B cell (primary cell): ENCODE results near the gene CASP9. TPM values are rescaled to one million over a fixed set of nuclear protein-coding genes. Genes with fewer than 3 reads are reported as not detected.

Source experiments
- ATAC-seq: fragments of 200-7000 bp; cut with Tn5 transposase; one replicate; pipeline ENCODE4 v1.10.0; 2021; ENCODE audit warnings: low read depth, mild to moderate bottlenecking, moderate number of reproducible peaks, moderate library complexity
- CTCF ChIA-PET: fragments of 350-600 bp; sonication (Branson Sonifier 250); formaldehyde crosslinking; loops from one replicate; lab custom pipeline; 2021; ENCODE audit warnings: antibody characterized with exemption, inconsistent platforms; lab: Charles Lee
- POLR2A ChIA-PET: fragments of 350-600 bp; sonication (Branson Sonifier 250); formaldehyde crosslinking; loops from one replicate; lab custom pipeline; 2021; ENCODE audit warnings: antibody characterized with exemption; lab: Charles Lee
- DNase-seq: peaks from one replicate; pipeline ENCODE4 v3.0.0; 2013
- H2AFZ ChIP-seq: 2 replicates; pipeline ENCODE4 v1.6.1; 2012; ENCODE audit warnings: mild to moderate bottlenecking, low read depth, low read length; ENCODE audit not compliant: insufficient read depth, poor library complexity, severe bottlenecking
- H3K27ac ChIP-seq, 2 donors: 1 replicate in 1 of 2; 2 replicates in 1 of 2; pipeline ENCODE4 v1.5.1; 2012 to 2013; ENCODE audit warnings: low read length in 2 of 2, mild to moderate bottlenecking in 2 of 2, moderate library complexity in 1 of 2
- H3K27me3 ChIP-seq, 4 experiments: fragments of 200-600 bp in 1 of 4; sonication (generic) in 1 of 4; replicated peaks in 1 of 4; 1 replicate in 2 of 4; 2 replicates in 2 of 4; pipeline versions ENCODE4 v1.6.1 to v1.7.0; 2013 to 2016; ENCODE audit warnings: low read length in 3 of 4, mild to moderate bottlenecking in 2 of 4, mixed read lengths in 1 of 4, moderate library complexity in 1 of 4; ENCODE audit not compliant: insufficient read depth in 4 of 4, control insufficient read depth in 3 of 4; ENCODE audit errors: control extremely low read depth in 1 of 4
- H3K36me3 ChIP-seq, 2 experiments: replicated peaks in 1 of 2; 1 replicate in 1 of 2; 2 replicates in 1 of 2; pipeline versions ENCODE4 v1.6.1 to v1.7.1; 2013; ENCODE audit warnings: low read length in 1 of 2; ENCODE audit not compliant: insufficient read depth in 2 of 2, control insufficient read depth in 1 of 2; ENCODE audit errors: control extremely low read depth in 1 of 2, extremely low read depth in 1 of 2
- H3K4me1 ChIP-seq, 2 donors: fragments of 200-600 bp in 1 of 2; sonication (generic) in 1 of 2; 1 replicate in 1 of 2; 2 replicates in 1 of 2; pipeline versions ENCODE4 v1.5.1 to v1.6.1; 2013 to 2017; ENCODE audit warnings: low read length in 2 of 2; ENCODE audit not compliant: control insufficient read depth in 2 of 2, insufficient read depth in 2 of 2
- H3K4me2 ChIP-seq: replicated peaks from 2 replicates; pipeline ENCODE3; 2012; ENCODE audit warnings: mild to moderate bottlenecking, low read depth, low read length; ENCODE audit not compliant: poor library complexity, severe bottlenecking
- H3K4me3 ChIP-seq, 5 experiments: fragments of 200-600 bp in 1 of 5; sonication (generic) in 1 of 5; 1 replicate in 3 of 5; 2 replicates in 2 of 5; pipeline versions ENCODE4 v1.5.1 to v1.7.0; 2011 to 2016; ENCODE audit warnings: low read length in 4 of 5, mild to moderate bottlenecking in 4 of 5, low read depth in 2 of 5, control low read depth in 1 of 5, moderate library complexity in 1 of 5; ENCODE audit not compliant: insufficient read depth in 1 of 5; ENCODE audit errors: control extremely low read depth in 1 of 5, extremely low read depth in 1 of 5
- H3K79me2 ChIP-seq: fragments of 200-600 bp; sonication (generic); one replicate; pipeline ENCODE4 v1.6.0; 2016; ENCODE audit warnings: low read length; ENCODE audit not compliant: control insufficient read depth, insufficient read depth
- H3K9ac ChIP-seq: fragments of 200-600 bp; sonication (generic); 2 replicates; pipeline ENCODE4 v1.6.1; 2017; ENCODE audit warnings: mild to moderate bottlenecking, low read length, moderate library complexity
- H3K9me3 ChIP-seq, 3 donors: one replicate each; pipeline versions ENCODE4 v1.6.1 to v1.7.1; 2013; ENCODE audit warnings: low read length in 2 of 3; ENCODE audit not compliant: control insufficient read depth in 2 of 3, insufficient read depth in 1 of 3; ENCODE audit errors: control extremely low read depth in 1 of 3
- H4K20me1 ChIP-seq: 2 replicates; pipeline ENCODE4 v1.6.0; 2012; ENCODE audit warnings: mild to moderate bottlenecking, low read length; ENCODE audit not compliant: insufficient read depth, control insufficient read depth, poor library complexity, severe bottlenecking
- H3K27ac Mint-ChIP-seq: one replicate; pipeline ENCODE4 v1.8.0; 2021; ENCODE audit warnings: mixed read lengths
- H3K27me3 Mint-ChIP-seq: one replicate; pipeline ENCODE4 v1.8.0; 2021; ENCODE audit warnings: mixed read lengths
- H3K4me1 Mint-ChIP-seq: one replicate; pipeline ENCODE4 v1.8.0; 2021; ENCODE audit warnings: mixed read lengths
- H3K4me3 Mint-ChIP-seq: one replicate; pipeline ENCODE4 v1.8.0; 2021; ENCODE audit warnings: mixed read lengths
- H3K9me3 Mint-ChIP-seq: one replicate; pipeline ENCODE4 v1.8.0; 2022; ENCODE audit warnings: mixed read lengths; ENCODE audit not compliant: insufficient read depth
- EZH2 ChIP-seq: IDR thresholded peaks from 2 replicates; pipeline ENCODE4 v1.6.1; 2012; ENCODE audit warnings: borderline replicate concordance, low read depth, mild to moderate bottlenecking, moderate library complexity, low read length; ENCODE audit not compliant: insufficient read depth, poor library complexity, severe bottlenecking
- WGBS: methylation state at CpG from one replicate; pipeline ENCODE4 v1.1.5; 2013; ENCODE audit warnings: missing lambda C conversion rate; ENCODE audit not compliant: insufficient coverage; 5-methylcytosine and 5-hydroxymethylcytosine counted together
- intact Hi-C: fragments of 100-400 bp; cut with micrococcal nuclease; formaldehyde crosslinking; loops from one replicate; pipeline ENCODE4 v1.10.0; 2022
- polyA plus RNA-seq: library from polyadenylated mRNA; depleted of rRNA; stranded (reverse); fragments of >200 nt; gene quantifications from 2 replicates; pipeline ENCODE4 v1.2.3, GENCODE V29; 2012
- total RNA-seq, 2 donors: library from RNA; stranded (reverse); fragments of 120-200 nt in 1 of 2; gene quantifications; 1 replicate in 1 of 2; 2 replicates in 1 of 2; pipeline versions ENCODE4 v1.2.3 to v1.2.4, GENCODE V29; 2013 to 2022
- TF ChIP-seq, protein P1 (sequence below): fragments of 200-600 bp; IDR thresholded peaks from one replicate; pipeline ENCODE4 v1.8.0; 2022; ENCODE audit warnings: antibody characterized with exemption, mild to moderate bottlenecking

Gene CASP9
- total and polyA plus RNA-seq, 2 donors (not counting 1 experiment from before 2014, with no cell fraction given): 16.8 to 22.9 TPM

DNA sequence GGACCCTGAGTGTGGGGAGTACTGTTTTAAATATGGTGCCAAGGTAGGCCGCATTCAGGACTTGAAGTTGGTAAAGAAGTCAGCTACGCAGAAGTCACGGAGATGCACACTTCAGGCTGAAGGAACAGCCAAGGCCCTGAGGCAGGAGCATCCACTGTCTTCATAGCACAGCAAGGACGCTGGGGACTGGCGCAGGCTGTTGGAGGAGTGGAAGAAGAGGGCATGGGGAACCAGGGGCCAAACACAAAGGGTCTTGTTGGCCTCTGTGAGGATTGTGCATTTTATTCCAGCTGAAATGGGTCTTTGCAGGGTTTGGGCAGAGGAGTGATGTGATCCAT is 19.2 kb upstream of the CASP9 start:
- Histone ChIP-seq H3K27ac (no peak overlapping the region), H3K4me2 (no peak overlapping the region), H3K79me2 (peaks cover 14% of the 10 kb centered on the region), H3K4me1 (no peaks in the 10 kb centered on the region), H4K20me1 (peaks cover 10% of the 10 kb centered on the region), H3K4me3 (no peak overlapping the region), H3K27me3 (no peaks in the 10 kb centered on the region), H3K9ac (no peak overlapping the region), H3K36me3 (peaks cover 2 to 74% of the 10 kb centered on the region in 2 experiments), H3K9me3 (no peaks in the 10 kb centered on the region), H2AFZ (no peak overlapping the region)
- no peak overlapping the region for H3K4me3 Mint-ChIP-seq
- DNase-seq (no peak), ATAC-seq (no peak)
- no peaks in the 10 kb centered on the region for H3K27me3 Mint-ChIP-seq
- WGBS: 100% methylated on average over 5 of the region's 5 CpGs
- CTCF ChIA-PET: no interaction called here
- H3K9me3 Mint-ChIP-seq: no peaks in the 10 kb centered on the region
- POLR2A ChIA-PET: no interaction called here
- TF ChIP-seq, protein P1, sequence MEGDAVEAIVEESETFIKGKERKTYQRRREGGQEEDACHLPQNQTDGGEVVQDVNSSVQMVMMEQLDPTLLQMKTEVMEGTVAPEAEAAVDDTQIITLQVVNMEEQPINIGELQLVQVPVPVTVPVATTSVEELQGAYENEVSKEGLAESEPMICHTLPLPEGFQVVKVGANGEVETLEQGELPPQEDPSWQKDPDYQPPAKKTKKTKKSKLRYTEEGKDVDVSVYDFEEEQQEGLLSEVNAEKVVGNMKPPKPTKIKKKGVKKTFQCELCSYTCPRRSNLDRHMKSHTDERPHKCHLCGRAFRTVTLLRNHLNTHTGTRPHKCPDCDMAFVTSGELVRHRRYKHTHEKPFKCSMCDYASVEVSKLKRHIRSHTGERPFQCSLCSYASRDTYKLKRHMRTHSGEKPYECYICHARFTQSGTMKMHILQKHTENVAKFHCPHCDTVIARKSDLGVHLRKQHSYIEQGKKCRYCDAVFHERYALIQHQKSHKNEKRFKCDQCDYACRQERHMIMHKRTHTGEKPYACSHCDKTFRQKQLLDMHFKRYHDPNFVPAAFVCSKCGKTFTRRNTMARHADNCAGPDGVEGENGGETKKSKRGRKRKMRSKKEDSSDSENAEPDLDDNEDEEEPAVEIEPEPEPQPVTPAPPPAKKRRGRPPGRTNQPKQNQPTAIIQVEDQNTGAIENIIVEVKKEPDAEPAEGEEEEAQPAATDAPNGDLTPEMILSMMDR: no peak
- no peak for TF ChIP-seq EZH2
- intact Hi-C loops: no loop called here
- peaks cover 2% of the 10 kb centered on the region for H3K4me1 Mint-ChIP-seq
- no peak overlapping the region for H3K27ac Mint-ChIP-seq

GRCh38 chr1:15542388-15543250 is 18.6 kb upstream of the CASP9 start:
- intact Hi-C loops: no loop called here
- Histone ChIP-seq H3K79me2 (peaks cover 17% of the 10 kb centered on the region), H4K20me1 (peaks cover 10% of the 10 kb centered on the region), H3K4me3 (no peak overlapping the region), H2AFZ (no peak overlapping the region), H3K9ac (no peak overlapping the region), H3K36me3 (peaks cover under 1 to 72% of the 10 kb centered on the region in 2 experiments), H3K27ac (no peak overlapping the region), H3K9me3 (no peaks in the 10 kb centered on the region), H3K4me2 (no peak overlapping the region), H3K27me3 (no peaks in the 10 kb centered on the region), H3K4me1 (no peaks in the 10 kb centered on the region)
- H3K27me3 Mint-ChIP-seq: no peaks in the 10 kb centered on the region
- POLR2A ChIA-PET: no interaction called here
- peaks cover 2% of the 10 kb centered on the region for H3K4me1 Mint-ChIP-seq
- no peak overlapping the region for H3K27ac Mint-ChIP-seq
- H3K4me3 Mint-ChIP-seq: no peak overlapping the region
- WGBS: 100% methylated on average over 4 of the region's 7 CpGs
- ATAC-seq (no peak), DNase-seq (no peak)
- no peaks in the 10 kb centered on the region for H3K9me3 Mint-ChIP-seq
- CTCF ChIA-PET: no interaction called here
- TF ChIP-seq, protein P1: no peak
- TF ChIP-seq EZH2: no peak
